H1 (cell line): Measurements from ENCODE around the gene GRAMD1C. TPM values are rescaled to one million over a fixed set of nuclear protein-coding genes. Genes with fewer than 3 reads are reported as not detected.

Experiments used
- JUN ChIP-seq: IDR thresholded peaks from 2 replicates; pipeline ENCODE4 v1.6.1; 2011; ENCODE audit warnings: low read depth, mild to moderate bottlenecking, improper control_type of control experiment, low read length
- MAX ChIP-seq: IDR thresholded peaks from 2 replicates; pipeline ENCODE4 v1.6.1; 2012; ENCODE audit warnings: inconsistent platforms
- polyA plus RNA-seq, 7 experiments: library from polyadenylated mRNA; depleted of rRNA in 3 of 7; stranded (reverse) in 5 of 7; unstranded in 2 of 7; fragments of >200 nt in 5 of 7; fragments of 200-250 nt in 2 of 7; gene quantifications; 1 replicate in 5 of 7; 2 replicates in 1 of 7; 4 replicates in 1 of 7; pipeline versions ENCODE4 v1.2.1 to v1.2.3, GENCODE V29; 2011 to 2013; ENCODE audit warnings: missing spikeins in 2 of 7, mixed read lengths in 2 of 7
- total RNA-seq: library from RNA; stranded (reverse); fragmentation: NEBNext Ultra II Directional; extraction: Animal tissue kit (Norgen Biotek cat#: 25700); gene quantifications from 2 replicates; pipeline ENCODE4 v1.2.1, GENCODE V29; 2021

GRAMD1C gene
- total and polyA plus RNA-seq, 2 of the 8 experiments (the other 6 are each of a cell fraction or from before 2014, with no cell fraction given), result 0.62 to 2.1 TPM

GRCh38 chr3:113910966-113911365 lies 72.4 kb downstream of the GRAMD1C start (continued):
- TF ChIP-seq JUN, result no peak
- no peak for TF ChIP-seq MAX
- TF ChIP-seq, all 59 proteins: peak for 0
